K562 (cell line): ENCODE data around the gene C3orf52.

ENCODE experiments used
- CBX1 ChIP-seq: sonication (generic); IDR thresholded peaks from 2 replicates; pipeline ENCODE4 v1.6.1; 2016; ENCODE audit warnings: antibody characterized with exemption, low read depth, mild to moderate bottlenecking
- CHD2 ChIP-seq: IDR thresholded peaks from 2 replicates; pipeline ENCODE4 v1.6.1; 2011; ENCODE audit warnings: low read depth, low read length
- ETV6 ChIP-seq, 3 experiments: fragments of 150-350 bp in 1 of 3; sonication (generic) in 1 of 3; formaldehyde crosslinking in 1 of 3; IDR thresholded peaks; 2 replicates each; pipeline versions ENCODE4 v1.6.1 to v1.8.0; 2014 to 2022; ENCODE audit warnings: borderline replicate concordance in 2 of 3, low read depth in 2 of 3, antibody characterized with exemption in 1 of 3, low read length in 1 of 3, mild to moderate bottlenecking in 1 of 3, missing genetic modification reagents in 1 of 3
- FOSL1 ChIP-seq: fragments of 200-800 bp; sonication (Bioruptor generic); conservative IDR thresholded peaks from 2 replicates; pipeline ENCODE4 v1.6.1; 2016; ENCODE audit warnings: missing genetic modification characterization, missing compliant biosample characterization
- NCOR1 ChIP-seq: fragments of 450-650 bp; IDR thresholded peaks from 2 replicates; pipeline ENCODE4 v1.6.1; 2016; ENCODE audit warnings: mild to moderate bottlenecking, moderate library complexity
- POLR2A ChIP-seq: fragments of 450-650 bp; conservative IDR thresholded peaks from 2 replicates; pipeline ENCODE4 v1.6.1; 2016
- SMAD3 ChIP-seq: fragments of 450-650 bp; formaldehyde crosslinking; conservative IDR thresholded peaks from 2 replicates; pipeline ENCODE4 v1.4.0; 2020; ENCODE audit warnings: mild to moderate bottlenecking
- SRSF1 ChIP-seq: fragments of 200-400 bp; formaldehyde crosslinking; IDR thresholded peaks from 2 replicates; pipeline ENCODE4 v1.6.1; 2017; ENCODE audit warnings: mild to moderate bottlenecking, low read depth, low read length, moderate library complexity
- ZBTB7A ChIP-seq: IDR thresholded peaks from 2 replicates; pipeline ENCODE4 v1.6.1; 2011; ENCODE audit warnings: low read depth, mild to moderate bottlenecking, low read length, moderate library complexity, borderline replicate concordance; ENCODE audit not compliant: control insufficient read depth
- ZNF311 ChIP-seq: fragments of 250-450 bp; sonication (Bioruptor Pico); IDR thresholded peaks from 2 replicates; pipeline ENCODE4 v1.4.0; 2020; ENCODE audit warnings: mild to moderate bottlenecking, moderate library complexity
- ZNF696 ChIP-seq: fragments of 250-450 bp; sonication (Bioruptor Pico); conservative IDR thresholded peaks from 2 replicates; pipeline ENCODE4 v1.4.0; 2020; ENCODE audit warnings: mild to moderate bottlenecking, moderate library complexity

- TF ChIP-seq ZNF311 (CRISPR knock-in tag) (no peak), POLR2A (no peak), ZBTB7A (no peak), ETV6 (IDR thresholded peaks at IDR 0.05; ENCODE audit: borderline replicate concordance in 1 of 2, low read depth in 2 of 2, low read length in 1 of 2) (no peak), ETV6 (CRISPR knock-in tag; IDR thresholded peaks at IDR 0.05; ENCODE audit: borderline replicate concordance) (no peak), NCOR1 (no peak), CBX1 (no peak), FOSL1 (tag) (no peak), ZNF696 (no peak), CHD2 (no peak), SRSF1 (no peak), SMAD3 (CRISPR knock-in tag) (no peak)
Observed at GRCh38 chr3:112136959-112137693, 50.9 kb downstream of the C3orf52 start.
